ENCODE measurements around the gene NKX6-2.

DNA sequence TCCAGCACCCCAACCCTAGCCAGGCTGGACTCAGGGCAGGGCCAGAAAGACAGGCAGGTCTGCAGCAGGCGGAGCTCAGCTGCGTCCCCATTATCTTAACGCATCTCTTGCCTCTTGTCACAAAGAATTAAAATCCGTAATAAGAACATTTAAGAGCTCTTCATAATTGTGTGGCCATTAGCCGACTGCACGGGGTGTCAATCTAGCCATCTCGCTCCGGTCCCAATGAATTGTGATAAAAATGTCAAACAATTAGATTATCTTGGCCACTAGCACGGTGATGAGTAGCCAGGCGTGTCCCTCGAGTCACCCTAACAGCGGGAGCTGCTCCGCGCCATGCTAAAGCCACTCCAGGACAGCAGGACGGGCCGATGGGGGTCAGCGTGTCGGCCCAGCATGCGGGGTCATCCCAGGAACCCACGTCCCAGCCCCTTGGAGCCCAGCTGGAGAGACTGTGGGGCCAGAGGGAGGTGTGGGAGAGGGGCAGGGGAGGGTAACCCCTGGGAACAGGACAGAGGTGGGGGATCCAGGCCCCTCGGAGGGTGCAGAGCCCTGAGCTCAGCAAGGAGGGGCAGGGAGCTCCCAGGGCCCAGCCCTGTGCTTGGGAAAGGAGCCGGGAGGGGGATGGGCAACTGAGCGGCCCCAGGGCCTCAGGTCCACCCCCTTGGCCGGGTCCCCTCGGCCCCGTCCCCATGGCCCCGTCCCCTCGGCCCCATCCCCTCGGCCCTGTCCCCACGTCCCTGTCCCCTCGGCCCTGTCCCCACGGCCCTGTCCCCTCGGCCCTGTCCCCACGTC lies 17.7 kb upstream of the NKX6-2 start:
- TF ChIP-seq, protein P1, sequence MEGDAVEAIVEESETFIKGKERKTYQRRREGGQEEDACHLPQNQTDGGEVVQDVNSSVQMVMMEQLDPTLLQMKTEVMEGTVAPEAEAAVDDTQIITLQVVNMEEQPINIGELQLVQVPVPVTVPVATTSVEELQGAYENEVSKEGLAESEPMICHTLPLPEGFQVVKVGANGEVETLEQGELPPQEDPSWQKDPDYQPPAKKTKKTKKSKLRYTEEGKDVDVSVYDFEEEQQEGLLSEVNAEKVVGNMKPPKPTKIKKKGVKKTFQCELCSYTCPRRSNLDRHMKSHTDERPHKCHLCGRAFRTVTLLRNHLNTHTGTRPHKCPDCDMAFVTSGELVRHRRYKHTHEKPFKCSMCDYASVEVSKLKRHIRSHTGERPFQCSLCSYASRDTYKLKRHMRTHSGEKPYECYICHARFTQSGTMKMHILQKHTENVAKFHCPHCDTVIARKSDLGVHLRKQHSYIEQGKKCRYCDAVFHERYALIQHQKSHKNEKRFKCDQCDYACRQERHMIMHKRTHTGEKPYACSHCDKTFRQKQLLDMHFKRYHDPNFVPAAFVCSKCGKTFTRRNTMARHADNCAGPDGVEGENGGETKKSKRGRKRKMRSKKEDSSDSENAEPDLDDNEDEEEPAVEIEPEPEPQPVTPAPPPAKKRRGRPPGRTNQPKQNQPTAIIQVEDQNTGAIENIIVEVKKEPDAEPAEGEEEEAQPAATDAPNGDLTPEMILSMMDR (IDR thresholded peaks at IDR 0.05) = no peak
- no peak for TF ChIP-seq EP300 (IDR thresholded peaks at IDR 0.05)

All from gastroesophageal sphincter (tissue), 3 donors.